ENCODE measurements around the gene PRR20E.
A peak's percentile ranks its signal among the peaks of the same experiment; 100 is the strongest.
"Not testable (repeated sequence)": the region's sequence is repeated elsewhere in the genome, so short reads cannot be mapped to it uniquely, and the experiment has no call there.

Gene PRR20E

DNA sequence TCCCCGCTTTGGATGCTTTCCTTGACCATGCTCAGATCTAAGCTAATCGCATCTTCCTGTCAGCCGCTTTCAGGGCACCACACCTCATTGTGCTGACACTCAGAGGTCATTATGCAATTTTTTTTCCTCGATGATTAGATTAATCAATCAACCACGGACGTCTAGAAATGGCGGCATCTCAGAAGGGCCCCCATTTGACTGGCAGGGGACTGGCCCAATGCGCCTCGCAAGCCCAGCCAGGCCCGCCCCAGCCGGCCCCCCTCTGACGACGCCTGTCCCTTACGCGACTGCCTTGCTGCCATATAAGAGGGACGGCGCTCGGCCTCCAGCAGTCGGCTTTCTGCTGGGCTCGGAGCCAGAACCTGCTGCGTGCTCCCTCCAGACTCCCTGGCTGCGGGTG, at the start of gene PRR20E:
Gene PRR20E, plus strand, starts transcription at position 301 of the 400 bp plus-strand sequence. CDS start 387 bp downstream, outside the sequence.
- DNase-seq = not testable (repeated sequence)

GRCh38 chr13:57123681-57124080, 43.3 kb upstream of the PRR20E start:
- peak in 10 of 56 donors; percentile 0 to 20 (median 6) for DNase-seq

DNA sequence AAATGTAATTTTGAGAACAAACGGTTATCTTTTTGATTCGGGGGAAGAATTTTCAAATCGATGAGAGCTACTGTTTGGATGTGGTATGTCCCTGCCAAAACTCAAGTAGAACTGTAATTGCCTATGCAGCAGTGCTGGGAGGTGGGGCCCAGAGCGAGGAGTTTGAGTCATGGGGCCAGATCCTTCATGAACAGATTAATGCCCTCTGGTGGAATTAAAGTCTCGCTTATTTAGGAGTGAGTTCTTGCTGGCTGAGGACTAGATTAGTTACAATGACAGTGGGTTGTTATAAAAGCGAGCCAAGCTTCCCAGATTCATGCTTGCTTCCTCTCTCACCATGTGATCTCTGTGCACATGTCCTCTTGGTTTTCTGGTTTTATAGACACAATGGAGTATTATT, 38.1 kb upstream of the PRR20E start:
- DNase-seq = no peak

DNA sequence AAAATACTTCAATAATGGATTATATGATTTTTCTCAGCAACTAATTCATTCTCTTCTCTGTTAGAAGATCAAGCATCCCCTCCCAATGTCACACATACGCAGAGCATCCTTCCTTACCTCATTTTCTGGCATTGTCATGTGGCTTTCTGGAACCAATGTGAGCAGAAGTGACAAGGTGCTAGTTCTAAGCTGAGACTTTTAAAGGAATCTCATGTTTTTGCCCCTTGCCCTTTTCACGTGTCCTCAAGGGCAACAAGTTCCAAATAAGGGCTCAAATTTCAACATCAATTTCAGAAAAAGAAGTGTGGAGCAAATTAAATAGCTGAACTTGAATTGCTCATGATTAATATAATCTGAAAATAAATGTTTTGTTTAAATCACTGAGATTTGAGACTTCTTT, 30.9 kb upstream of the PRR20E start:
- no peak for DNase-seq

- DNase-seq = no peak
These were observed 29.4 kb upstream of the PRR20E start for GRCh38 chr13:57137585-57137984.

- DNase-seq = no peak
These were observed 28.0 kb upstream of the PRR20E start for GRCh38 chr13:57138988-57139387.

DNA sequence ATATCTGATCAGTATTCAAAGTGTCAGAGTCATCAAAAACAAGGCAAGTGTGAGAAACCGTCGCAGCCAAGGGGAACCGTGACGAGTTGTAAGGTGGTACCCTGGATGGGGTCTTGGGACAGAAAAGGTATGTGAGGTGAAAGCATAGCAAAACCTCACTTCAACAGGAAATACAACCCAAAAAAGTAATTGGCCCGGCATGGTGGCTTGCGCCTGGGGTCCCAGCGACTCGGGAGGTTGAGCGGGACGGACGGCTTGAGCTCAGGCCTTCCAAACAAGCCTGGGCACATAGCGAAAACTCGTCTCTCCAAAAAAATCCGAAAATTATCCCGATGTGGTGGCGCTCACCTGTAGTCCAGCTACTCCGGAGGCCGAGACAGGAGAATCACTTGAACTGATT, 27.2 kb upstream of the PRR20E start:
- not testable (repeated sequence) for DNase-seq

- DNase-seq = not testable (repeated sequence)
These were observed 26.6 kb upstream of the PRR20E start, which contains the start of gene PRR20A for GRCh38 chr13:57140235-57140968. TSS of gene PRR20A (plus strand) at chr13:57140918. CDS start at chr13:57141305, 387 bp downstream.

- DNase-seq = not testable (repeated sequence)
These were observed 19.8 kb upstream of the PRR20E start, which contains the start of gene PRR20B for GRCh38 chr13:57147188-57147587. TSS of gene PRR20B (plus strand) at chr13:57147488. CDS start at chr13:57147875, 387 bp downstream.

- DNase-seq = not testable (repeated sequence)
These were observed 18.9 kb upstream of the PRR20E start for GRCh38 chr13:57148106-57148505.

DNA sequence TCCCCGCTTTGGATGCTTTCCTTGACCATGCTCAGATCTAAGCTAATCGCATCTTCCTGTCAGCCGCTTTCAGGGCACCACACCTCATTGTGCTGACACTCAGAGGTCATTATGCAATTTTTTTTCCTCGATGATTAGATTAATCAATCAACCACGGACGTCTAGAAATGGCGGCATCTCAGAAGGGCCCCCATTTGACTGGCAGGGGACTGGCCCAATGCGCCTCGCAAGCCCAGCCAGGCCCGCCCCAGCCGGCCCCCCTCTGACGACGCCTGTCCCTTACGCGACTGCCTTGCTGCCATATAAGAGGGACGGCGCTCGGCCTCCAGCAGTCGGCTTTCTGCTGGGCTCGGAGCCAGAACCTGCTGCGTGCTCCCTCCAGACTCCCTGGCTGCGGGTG, 13.2 kb upstream of the PRR20E start, which contains the start of gene PRR20C:
Gene PRR20C, plus strand, starts transcription at position 301 of the 400 bp plus-strand sequence. CDS start 387 bp downstream, outside the sequence.
- DNase-seq = not testable (repeated sequence)

DNA sequence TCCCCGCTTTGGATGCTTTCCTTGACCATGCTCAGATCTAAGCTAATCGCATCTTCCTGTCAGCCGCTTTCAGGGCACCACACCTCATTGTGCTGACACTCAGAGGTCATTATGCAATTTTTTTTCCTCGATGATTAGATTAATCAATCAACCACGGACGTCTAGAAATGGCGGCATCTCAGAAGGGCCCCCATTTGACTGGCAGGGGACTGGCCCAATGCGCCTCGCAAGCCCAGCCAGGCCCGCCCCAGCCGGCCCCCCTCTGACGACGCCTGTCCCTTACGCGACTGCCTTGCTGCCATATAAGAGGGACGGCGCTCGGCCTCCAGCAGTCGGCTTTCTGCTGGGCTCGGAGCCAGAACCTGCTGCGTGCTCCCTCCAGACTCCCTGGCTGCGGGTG, 6.7 kb upstream of the PRR20E start, which contains the start of gene PRR20D:
Gene PRR20D, plus strand, starts transcription at position 301 of the 400 bp plus-strand sequence. CDS start 387 bp downstream, outside the sequence.
- not testable (repeated sequence) for DNase-seq

DNA sequence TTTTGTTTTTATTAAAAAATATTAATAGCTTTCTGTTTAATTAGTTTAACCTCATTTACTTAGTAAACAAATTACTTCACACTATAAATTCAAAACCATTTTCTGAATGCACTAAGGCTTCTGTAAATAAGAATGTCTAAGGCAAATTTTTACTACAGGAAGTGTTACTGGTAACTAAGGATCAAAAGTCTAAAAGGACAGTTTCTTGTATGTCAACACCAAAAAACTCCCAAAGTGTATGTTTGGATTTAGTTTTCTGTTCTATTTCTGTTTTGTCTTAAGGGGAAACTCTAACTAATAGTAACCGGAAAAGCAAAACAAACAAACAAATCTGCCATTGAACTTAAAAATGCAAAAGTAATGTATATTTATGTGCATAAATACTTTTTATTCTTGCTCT, 24.7 kb downstream of the PRR20E start:
- DNase-seq = no peak

DNA sequence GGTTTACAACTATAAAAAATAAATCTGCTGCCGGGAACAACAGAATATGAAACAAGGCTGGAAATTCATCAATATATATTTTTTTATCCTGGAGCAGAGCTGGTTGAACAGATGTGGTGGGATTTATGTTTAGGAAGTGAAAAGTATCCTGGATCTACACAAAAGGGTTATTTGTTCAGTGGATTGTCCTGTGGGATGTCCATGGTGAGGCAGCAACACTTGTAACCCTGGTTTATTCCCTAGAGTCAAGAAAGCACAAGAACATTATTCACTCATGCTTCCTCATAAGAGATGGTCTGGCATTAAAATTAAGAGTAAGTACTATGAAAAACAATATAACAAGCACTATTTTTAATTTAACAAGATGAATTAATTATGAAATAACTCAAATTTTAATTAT, 46.0 kb downstream of the PRR20E start:
- no peak for DNase-seq
